ENCODE measurements around the gene RXRA.

Gene RXRA

GRCh38 chr9:134316449-134317160 is 9.7 kb upstream of the RXRA start:
- TF ChIP-seq POLR2AphosphoS5 (IDR thresholded peaks at IDR 0.05; ENCODE audit: low read depth) (no peak), GABPA (IDR thresholded peaks at IDR 0.05; ENCODE audit: low read depth) (no peak), REST (IDR thresholded peaks at IDR 0.05; ENCODE audit: insufficient replicate concordance, low read depth) (no peak), SPI1 (IDR thresholded peaks at IDR 0.05; ENCODE audit: borderline replicate concordance, low read depth) (no peak)
- TF ChIP-seq, protein P1, sequence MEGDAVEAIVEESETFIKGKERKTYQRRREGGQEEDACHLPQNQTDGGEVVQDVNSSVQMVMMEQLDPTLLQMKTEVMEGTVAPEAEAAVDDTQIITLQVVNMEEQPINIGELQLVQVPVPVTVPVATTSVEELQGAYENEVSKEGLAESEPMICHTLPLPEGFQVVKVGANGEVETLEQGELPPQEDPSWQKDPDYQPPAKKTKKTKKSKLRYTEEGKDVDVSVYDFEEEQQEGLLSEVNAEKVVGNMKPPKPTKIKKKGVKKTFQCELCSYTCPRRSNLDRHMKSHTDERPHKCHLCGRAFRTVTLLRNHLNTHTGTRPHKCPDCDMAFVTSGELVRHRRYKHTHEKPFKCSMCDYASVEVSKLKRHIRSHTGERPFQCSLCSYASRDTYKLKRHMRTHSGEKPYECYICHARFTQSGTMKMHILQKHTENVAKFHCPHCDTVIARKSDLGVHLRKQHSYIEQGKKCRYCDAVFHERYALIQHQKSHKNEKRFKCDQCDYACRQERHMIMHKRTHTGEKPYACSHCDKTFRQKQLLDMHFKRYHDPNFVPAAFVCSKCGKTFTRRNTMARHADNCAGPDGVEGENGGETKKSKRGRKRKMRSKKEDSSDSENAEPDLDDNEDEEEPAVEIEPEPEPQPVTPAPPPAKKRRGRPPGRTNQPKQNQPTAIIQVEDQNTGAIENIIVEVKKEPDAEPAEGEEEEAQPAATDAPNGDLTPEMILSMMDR (IDR thresholded peaks at IDR 0.05; ENCODE audit: insufficient read depth, low read length): no peak
- DNase-seq (ENCODE audit: low read depth in 1 of 2, low spot score in 1 of 2): no peak
- no peak overlapping the region for H3K27ac ChIP-seq (replicated peaks)
- H3K27me3 ChIP-seq (ENCODE audit: insufficient read depth, poor library complexity, severe bottlenecking): no peaks in the 10 kb centered on the region
- no peak overlapping the region for H3K4me3 ChIP-seq (replicated peaks; ENCODE audit: insufficient read depth, low read length)

GRCh38 chr9:134317400-134317789 is 8.9 kb upstream of the RXRA start:
- no peak for DNase-seq (ENCODE audit: low read depth in 1 of 2, low spot score in 1 of 2)
- no peak for TF ChIP-seq SPI1 (IDR thresholded peaks at IDR 0.05; ENCODE audit: borderline replicate concordance, low read depth)
- TF ChIP-seq, protein P1 (IDR thresholded peaks at IDR 0.05; ENCODE audit: insufficient read depth, low read length): no peak
- no peak for TF ChIP-seq REST (IDR thresholded peaks at IDR 0.05; ENCODE audit: insufficient replicate concordance, low read depth)
- Histone ChIP-seq H3K4me3 (replicated peaks; ENCODE audit: insufficient read depth, low read length) (no peak overlapping the region), H3K27ac (replicated peaks) (no peak overlapping the region), H3K27me3 (ENCODE audit: insufficient read depth, poor library complexity, severe bottlenecking) (no peaks in the 10 kb centered on the region)

DNA sequence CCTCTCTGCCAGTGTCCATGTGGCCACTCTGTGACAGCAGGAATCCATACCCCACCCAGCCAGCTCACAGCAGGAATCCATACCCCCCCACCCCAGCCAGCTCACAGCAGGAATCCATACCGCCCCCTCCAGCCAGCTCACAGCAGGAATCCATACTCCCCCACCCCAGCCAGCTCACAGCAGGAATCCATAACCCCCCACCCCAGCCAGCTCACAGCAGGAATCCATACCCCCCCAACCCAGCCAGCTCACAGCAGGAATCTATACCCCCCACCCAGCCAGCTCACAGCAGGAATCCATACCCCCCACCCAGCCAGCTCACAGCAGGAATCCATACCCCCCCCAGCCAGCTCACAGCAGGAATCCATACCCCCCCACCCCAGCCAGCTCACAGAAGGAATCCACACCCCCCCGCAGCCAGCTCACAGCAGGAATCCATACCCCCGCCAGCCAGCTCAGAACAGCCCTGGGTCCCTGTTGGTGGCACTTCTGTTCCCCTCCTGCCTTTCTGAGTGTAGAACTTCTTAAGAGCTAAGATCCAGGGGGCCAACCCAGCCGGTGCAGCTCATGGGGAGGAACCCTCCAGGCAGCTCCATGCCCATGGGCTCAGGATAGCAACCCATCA is 8.4 kb upstream of the RXRA start:
- TF ChIP-seq POLR2AphosphoS5 (IDR thresholded peaks at IDR 0.05; ENCODE audit: low read depth) (no peak), SPI1 (IDR thresholded peaks at IDR 0.05; ENCODE audit: borderline replicate concordance, low read depth) (no peak), GABPA (IDR thresholded peaks at IDR 0.05; ENCODE audit: low read depth) (no peak), REST (IDR thresholded peaks at IDR 0.05; ENCODE audit: insufficient replicate concordance, low read depth) (no peak)
- TF ChIP-seq, protein P1 (IDR thresholded peaks at IDR 0.05; ENCODE audit: insufficient read depth, low read length): no peak
- Histone ChIP-seq H3K4me3 (replicated peaks; ENCODE audit: insufficient read depth, low read length) (no peak overlapping the region), H3K27me3 (ENCODE audit: insufficient read depth, poor library complexity, severe bottlenecking) (no peaks in the 10 kb centered on the region), H3K27ac (replicated peaks) (no peak overlapping the region)
- DNase-seq (ENCODE audit: low read depth in 1 of 2, low spot score in 1 of 2): no peak
